NCI-H2196 treated with DMSO at 0.1 percent for 48 hours (cell line): ENCODE measurements around the gene FBXL7.

Source experiments
- DNase-seq: peaks from one replicate; lab custom pipeline; 2025; ENCODE audit not compliant: unreplicated experiment; lab: John Stamatoyannopoulos, UW

Gene FBXL7

GRCh38 chr5:15499528-15500324, at the start of gene FBXL7:
FBXL7 (plus strand) TSS chr5:15500180.
- DNase-seq = no peak

DNA sequence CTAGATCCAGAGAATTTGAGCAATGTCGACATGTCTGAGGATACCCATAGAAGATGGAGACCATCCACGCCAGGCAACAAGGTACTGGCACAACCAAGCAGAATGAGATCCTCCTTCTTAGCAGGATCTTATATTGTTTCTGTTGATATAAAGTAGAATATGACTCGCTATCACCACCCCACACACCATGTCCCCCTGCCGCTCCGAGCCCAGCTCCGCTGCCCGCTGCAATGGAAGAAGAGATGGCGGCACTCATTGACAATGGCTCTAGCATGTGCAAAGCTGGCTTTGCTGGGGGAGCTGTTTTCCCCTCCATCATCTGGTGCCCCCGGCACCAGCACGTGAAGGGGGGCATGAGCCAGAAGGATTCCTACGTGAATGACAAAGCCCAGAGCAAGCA, 49.5 kb upstream of the FBXL7 start:
- no peak for DNase-seq

GRCh38 chr5:15450949-15451348, 49.0 kb upstream of the FBXL7 start:
- no peak for DNase-seq

- no peak for DNase-seq
These were observed 48.0 kb upstream of the FBXL7 start for GRCh38 chr5:15452030-15452429.

DNA sequence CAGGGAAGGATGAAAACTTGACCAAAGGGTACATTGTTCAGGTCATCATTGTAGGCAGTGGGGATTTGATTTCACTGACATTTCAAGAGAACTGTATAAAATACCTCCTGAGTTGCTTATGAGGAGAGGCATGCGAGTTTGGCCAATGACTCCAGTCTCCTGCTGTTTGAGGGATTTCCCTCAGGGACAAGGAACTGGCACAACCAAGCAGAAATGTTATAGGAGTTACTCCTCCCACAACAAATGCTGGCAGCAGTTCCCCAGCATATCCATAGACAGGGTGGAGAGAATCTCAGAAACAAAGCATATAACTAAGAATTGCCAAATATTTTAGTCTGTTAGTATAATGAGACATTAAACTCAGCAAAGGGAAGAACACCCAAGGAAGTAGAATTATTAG, 47.2 kb upstream of the FBXL7 start:
- no peak for DNase-seq

DNA sequence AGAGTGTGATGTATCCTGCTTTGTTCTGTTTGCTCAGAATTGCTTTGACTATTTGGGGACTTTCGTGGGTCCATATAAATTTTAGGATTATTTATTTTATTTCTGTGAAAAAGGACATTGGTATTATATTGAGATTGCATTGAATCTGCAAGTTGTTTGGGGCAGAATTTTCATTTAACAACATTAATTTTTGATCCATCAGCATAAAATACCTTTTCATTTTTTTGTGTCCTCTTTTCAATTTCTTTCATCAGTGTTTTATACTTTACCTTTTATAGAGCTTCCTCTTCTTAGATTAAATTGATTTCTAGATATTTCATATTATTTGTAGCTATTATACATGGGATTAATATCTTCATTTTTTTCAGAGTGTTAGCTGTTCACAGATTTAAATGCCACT, 40.8 kb upstream of the FBXL7 start:
- no peak for DNase-seq

GRCh38 chr5:15463231-15463980, 36.6 kb upstream of the FBXL7 start:
- no peak for DNase-seq

DNA sequence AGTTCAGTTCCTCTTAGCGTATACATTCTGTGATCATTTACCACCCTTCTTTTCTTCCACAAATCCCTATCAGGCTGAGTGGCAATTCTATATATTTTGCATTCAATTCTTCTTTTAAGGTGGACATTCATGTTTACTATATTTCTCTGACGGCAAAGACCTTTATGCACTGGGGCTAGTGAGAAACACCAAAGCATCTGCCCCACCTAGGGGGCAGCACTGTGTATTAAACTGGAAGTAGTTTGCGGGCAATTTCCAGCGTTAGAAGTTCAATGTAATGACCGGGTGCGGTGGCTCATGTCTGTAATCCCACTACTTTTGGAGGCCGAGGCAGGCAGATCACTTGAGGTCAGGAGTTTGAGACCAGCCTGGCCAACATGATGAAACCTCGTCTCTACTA, 27.9 kb upstream of the FBXL7 start:
- no peak for DNase-seq

DNA sequence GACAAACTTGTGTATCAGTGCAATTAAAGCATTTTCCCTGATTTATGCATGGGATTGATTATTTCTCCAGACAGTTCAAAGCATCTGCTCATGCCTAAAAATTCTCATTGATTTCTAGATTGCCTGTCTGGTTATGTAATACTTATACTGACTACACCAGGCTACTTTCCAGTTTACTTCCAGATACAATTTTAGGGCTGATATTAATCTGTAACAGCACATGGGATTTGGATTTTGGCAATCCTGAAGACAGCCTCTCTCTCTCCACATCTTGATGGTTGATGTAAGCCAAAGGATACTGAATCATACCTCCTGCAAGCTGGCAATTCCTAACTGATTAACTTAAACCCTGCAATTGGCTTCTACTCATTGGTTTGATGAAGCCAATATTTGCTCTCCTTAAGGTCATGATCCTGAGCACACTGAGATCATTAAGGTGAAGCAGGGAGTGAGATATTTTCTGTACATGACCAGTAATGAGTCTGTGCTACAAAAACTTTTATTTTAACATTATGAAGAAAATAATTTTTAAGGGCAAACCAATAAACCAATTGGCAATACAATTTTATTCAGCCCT, 25.7 kb upstream of the FBXL7 start:
- no peak for DNase-seq

- DNase-seq = no peak
These were observed 24.6 kb upstream of the FBXL7 start for GRCh38 chr5:15475367-15475766.

DNA sequence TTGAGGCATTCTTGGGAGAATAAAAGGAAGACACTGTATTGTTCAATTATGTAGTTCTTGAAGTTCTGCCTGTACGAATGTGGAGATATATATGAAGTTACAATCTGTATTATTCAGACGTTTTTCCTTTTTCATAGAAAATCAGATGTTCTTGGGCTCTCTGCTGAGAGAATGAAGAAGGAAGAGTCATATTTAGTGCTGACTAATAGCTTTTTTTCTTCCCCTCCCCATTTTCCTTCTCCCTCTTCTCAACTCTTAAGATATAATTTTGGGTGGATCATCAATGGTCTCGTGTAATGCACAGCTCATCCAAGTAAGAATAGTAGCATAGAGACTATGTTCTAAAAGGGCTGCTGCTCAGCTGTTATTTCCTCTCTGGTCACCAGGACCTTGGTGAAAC, 23.0 kb upstream of the FBXL7 start:
- DNase-seq = no peak

GRCh38 chr5:15480436-15480835, 19.5 kb upstream of the FBXL7 start:
- no peak for DNase-seq

DNA sequence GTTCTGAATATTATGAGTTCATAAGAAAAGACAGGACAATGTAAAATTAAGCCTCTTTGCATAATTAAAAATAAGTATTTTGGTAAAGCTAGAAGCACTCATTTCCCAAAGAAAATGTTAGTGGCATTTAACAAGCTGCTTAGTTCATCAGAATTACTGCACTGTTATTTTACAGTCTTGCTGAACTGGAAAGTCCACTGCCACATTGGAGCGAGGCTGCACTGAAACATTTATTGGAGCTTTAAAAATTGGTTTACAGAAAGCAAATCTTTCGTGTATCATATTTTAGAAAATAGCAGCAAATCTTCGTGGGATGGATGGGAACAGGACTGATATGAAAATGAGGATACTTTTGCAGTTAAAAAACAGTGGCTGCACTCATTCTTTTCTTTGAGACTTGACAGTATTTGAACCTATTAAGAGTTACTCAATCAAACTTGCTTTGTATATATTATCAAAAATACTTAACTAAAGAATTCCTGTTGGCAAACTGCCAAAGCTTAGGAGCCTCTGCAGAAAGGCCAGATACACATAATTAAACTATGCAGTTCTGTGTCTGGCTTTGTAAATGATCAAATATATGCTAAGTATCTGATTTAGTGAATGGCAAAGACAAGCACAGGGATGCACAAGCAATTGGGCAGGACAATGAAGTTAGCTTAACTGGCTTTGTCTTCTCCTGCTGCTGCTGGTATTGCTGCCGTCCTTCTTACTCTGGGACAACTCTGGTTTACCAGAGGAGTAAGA, 16.5 kb upstream of the FBXL7 start:
- no peak for DNase-seq

GRCh38 chr5:15487228-15487627, 12.8 kb upstream of the FBXL7 start:
- no peak for DNase-seq

DNA sequence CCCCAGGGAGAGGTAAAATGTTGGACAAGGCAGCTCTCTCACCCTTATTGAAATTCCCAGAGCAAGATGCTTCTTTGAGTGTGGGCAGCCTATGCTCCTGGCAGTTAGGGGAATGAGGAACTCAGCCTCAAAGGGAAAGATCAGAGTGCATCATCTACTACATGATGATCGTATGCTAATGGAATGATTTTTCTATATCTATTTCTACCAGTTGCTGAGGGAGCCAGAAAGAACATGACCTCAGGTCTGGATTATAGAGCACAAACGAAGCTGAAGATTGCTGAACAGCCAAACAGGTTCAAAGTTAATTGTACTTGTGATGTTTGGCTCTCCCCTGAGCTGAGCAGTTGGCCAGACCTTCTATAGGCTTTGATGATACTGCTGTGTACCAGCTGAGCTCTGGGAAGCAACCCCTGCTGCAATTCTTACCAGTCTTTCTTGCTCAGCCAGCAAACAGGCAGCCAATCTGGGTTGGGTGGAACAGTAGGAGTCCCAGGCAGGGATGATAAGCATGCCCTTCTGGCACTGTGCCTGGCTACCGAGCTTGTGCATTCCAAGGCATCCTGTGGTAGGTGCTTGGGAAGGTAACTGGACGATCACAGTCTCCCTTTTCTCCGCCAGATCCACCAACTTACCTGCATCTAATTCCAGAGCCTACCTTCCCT, 10.3 kb upstream of the FBXL7 start:
- DNase-seq = no peak

DNA sequence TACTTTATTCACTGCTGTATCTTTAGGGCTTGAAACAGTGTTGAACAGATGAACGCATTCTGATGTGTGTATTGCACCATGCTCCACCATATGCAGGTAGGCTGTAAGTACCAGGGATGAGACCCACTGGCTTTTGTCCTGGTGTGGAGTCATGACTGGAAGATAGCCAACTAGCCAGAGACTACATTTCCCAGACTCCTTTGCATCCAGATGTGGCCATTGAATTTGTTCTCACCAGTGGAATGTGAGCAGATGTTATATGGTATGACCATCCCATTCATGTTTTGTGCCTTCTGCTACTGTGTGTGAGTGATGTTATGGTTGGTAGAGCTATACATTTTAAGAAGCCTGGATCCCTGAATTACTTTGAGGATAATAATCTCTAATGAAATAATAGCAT, 7.4 kb upstream of the FBXL7 start:
- no peak for DNase-seq

DNA sequence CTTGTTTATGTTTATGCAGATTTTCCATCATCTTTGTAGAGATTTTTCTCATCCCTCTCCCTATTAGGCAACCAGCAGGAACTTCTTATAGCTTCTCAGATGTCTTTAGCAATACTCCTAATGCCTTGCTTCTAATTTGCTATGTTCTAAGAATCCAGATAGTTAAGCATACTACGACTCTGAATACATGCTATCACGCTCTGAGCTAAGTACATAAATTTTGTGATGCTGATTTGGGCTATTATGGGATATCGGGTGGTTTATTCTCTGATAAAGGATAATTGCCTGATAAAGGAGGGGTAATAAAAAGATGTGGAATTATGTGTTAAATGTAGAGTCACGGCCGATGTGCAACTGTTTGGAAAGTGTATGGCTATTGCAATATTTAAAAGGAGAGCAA, 6.5 kb upstream of the FBXL7 start:
- DNase-seq = no peak

- DNase-seq = no peak
These were observed 5.0 kb upstream of the FBXL7 start for GRCh38 chr5:15495026-15495425.

DNA sequence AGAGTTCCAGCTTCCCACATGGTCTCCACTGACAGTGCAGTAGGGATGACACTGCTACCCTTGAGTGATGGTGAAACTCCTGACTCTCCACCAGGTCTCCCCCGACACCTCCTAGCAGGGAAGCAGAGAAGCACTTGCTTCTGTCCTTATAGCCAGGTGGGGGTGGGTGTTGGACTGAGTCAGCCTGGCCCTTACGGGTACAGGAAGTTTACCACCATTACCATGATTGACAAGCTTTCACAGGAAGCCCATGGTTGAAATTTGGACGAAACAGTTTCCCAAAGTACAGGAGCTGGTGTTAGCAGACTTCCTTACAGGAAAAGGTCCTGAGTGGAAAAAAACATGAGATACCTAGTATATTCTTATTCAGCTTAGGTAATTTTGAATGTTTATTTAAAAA, 3.1 kb upstream of the FBXL7 start:
- no peak for DNase-seq

DNA sequence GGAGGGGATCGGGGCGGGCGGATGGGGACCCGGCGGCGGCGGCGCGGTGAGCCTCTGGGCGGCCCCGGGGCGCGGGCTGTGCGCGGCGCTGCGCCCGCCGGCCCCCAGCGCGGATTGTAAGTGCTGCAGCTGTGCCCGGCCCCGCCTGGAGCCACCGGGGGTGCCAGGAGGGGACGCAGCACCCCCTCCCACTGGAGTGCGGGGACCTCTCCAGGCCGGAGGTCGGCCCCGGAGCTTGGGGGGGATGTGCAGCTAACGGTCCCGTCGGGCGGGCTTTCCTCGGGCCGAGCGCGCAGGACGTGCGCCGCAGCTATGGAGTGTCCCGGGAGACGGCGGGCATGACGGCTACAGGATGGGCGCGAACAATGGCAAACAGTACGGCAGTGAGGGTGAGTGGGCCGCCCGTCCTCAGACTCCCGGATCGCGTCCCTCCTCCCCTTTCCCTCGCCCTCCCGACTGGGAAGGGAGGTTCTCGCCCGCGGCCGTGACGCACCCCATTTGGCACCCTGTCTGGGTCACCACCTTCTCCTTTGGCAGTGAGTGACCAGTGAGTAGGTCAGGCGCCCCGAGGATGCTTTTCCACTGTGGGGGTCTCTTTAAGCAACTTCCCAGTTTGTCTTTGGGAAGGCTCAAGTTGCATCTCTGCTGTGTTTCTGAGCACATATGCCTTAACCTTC, 483 bp downstream of the FBXL7 start:
- DNase-seq = no peak
